Motor neuron (in vitro differentiated cells): ENCODE results near the gene ZNF445. TPM values are rescaled to one million over a fixed set of nuclear protein-coding genes. Genes with fewer than 3 reads are reported as not detected.
"Not testable (repeated sequence)": the region's sequence is repeated elsewhere in the genome, so short reads cannot be mapped to it uniquely, and the experiment has no call there.

Source experiments
- ATAC-seq, 8 experiments: fragments of 200-7000 bp; cut with Tn5 transposase; replicated peaks in 6 of 8; 2 replicates each; pipeline ENCODE4 v1.8.0; 2021; ENCODE audit warnings: mild to moderate bottlenecking in 8 of 8, moderate library complexity in 8 of 8
- H3K27ac ChIP-seq, 2 donors: fragments of 250-450 bp; sonication (Bioruptor Pico); 2 replicates each; pipeline ENCODE4 v1.9.0; 2021; ENCODE audit warnings: antibody characterized with exemption in 2 of 2, mild to moderate bottlenecking in 2 of 2, moderate library complexity in 1 of 2
- H3K4me1 ChIP-seq, 2 donors: fragments of 250-450 bp; sonication (Bioruptor Pico); replicated peaks in 1 of 2; 2 replicates each; pipeline ENCODE4 v1.6.1; 2021; ENCODE audit warnings: antibody characterized with exemption in 2 of 2, mild to moderate bottlenecking in 2 of 2, moderate library complexity in 1 of 2
- H3K4me3 ChIP-seq, 5 donors: fragments of 250-450 bp; sonication (Bioruptor Pico); 2 replicates each; pipeline ENCODE4 v1.9.0; 2021; ENCODE audit warnings: antibody characterized with exemption in 5 of 5, mild to moderate bottlenecking in 5 of 5, moderate library complexity in 4 of 5
- WGBS, 10 experiments: fragments of 450-650 bp; shearing (Covaris generic); methylation state at CpG; one replicate each; pipeline ENCODE4 v1.0.0; 2022; 5-methylcytosine and 5-hydroxymethylcytosine counted together
- in situ Hi-C, 9 experiments: fragments of 400-800 bp; cut with MboI; loops; one replicate each; pipeline ENCODE4 v1.15.0; 2021; ENCODE audit warnings: low sequenced_read_pairs in 9 of 9, low pct_unique_long_range_greater_than_20kb in 2 of 9; ENCODE audit not compliant: unreplicated experiment in 9 of 9
- total RNA-seq, 8 experiments: library from RNA; unstranded; fragments of 300-600 nt; gene quantifications; 2 replicates each; pipeline versions ENCODE4 v1.2.3 to v1.2.4, GENCODE V29; 2022

Gene ZNF445
- total RNA-seq, 8 experiments from 2014 or later, result 3.4 to 19.6 (median 15.7) TPM

GRCh38 chr3:44400771-44401170, 76.7 kb downstream of the ZNF445 start:
- no peak for ATAC-seq
- Histone ChIP-seq H3K4me3 (no peak overlapping the region), H3K4me1 (no peaks in the 10 kb centered on the region), H3K27ac (no peak overlapping the region)
- in situ Hi-C loops, result no loop called here
- WGBS, 10 experiments, result 50 to 100% (median 82%) methylated on average over 1 to 2 of the region's 2 CpGs; no CpG with 5 or more reads in 3 of the 10 experiments

GRCh38 chr3:44398853-44399252, 78.6 kb downstream of the ZNF445 start:
- in situ Hi-C loops, result no loop called here
- Histone ChIP-seq H3K4me3 (no peak overlapping the region), H3K4me1 (no peaks in the 10 kb centered on the region), H3K27ac (no peak overlapping the region)
- 62 to 100% (median 85%) methylated on average over 1 to 4 of the region's 4 CpGs; no CpG with 5 or more reads in 1 of the 10 experiments for WGBS, 10 experiments
- ATAC-seq, result no peak

- H3K4me3 ChIP-seq, H3K27ac ChIP-seq, in situ Hi-C loops, ATAC-seq, H3K4me1 ChIP-seq: not testable (repeated sequence)
- WGBS, 10 experiments, result 64 to 100% (median 95%) methylated on average over 2 to 8 of the region's 8 CpGs; no CpG with 5 or more reads in 1 of the 10 experiments
Measured at GRCh38 chr3:44398271-44398670, 79.2 kb downstream of the ZNF445 start.

GRCh38 chr3:44396200-44397171, 81.0 kb downstream of the ZNF445 start:
- 83 to 100% (median 93%) methylated on average over 1 to 9 of the region's 9 CpGs for WGBS, 10 experiments
- Histone ChIP-seq H3K4me3 (no peak overlapping the region), H3K4me1 (no peaks in the 10 kb centered on the region), H3K27ac (no peak overlapping the region)
- in situ Hi-C loops, result no loop called here
- no peak for ATAC-seq

GRCh38 chr3:44395714-44396113, 81.8 kb downstream of the ZNF445 start:
- no peak overlapping the region for H3K27ac ChIP-seq
- ATAC-seq, result no peak
- in situ Hi-C loops, result no loop called here
- 70 to 100% (median 87%) methylated on average over 1 to 9 of the region's 9 CpGs; no CpG with 5 or more reads in 1 of the 10 experiments for WGBS, 10 experiments
- no peaks in the 10 kb centered on the region for H3K4me1 ChIP-seq
- H3K4me3 ChIP-seq, result no peak overlapping the region

- WGBS, 10 experiments, result 88 to 100% (median 100%) methylated on average over 1 of the region's 1 CpG; no CpG with 5 or more reads in 4 of the 10 experiments
- in situ Hi-C loops, result no loop called here
- no peak overlapping the region for H3K27ac ChIP-seq
- no peak overlapping the region for H3K4me3 ChIP-seq
- ATAC-seq, result no peak
- no peaks in the 10 kb centered on the region for H3K4me1 ChIP-seq
Measured at GRCh38 chr3:44392489-44392888, 85.0 kb downstream of the ZNF445 start.

GRCh38 chr3:44387404-44387803, 90.1 kb downstream of the ZNF445 start:
- no peak overlapping the region for H3K4me3 ChIP-seq
- in situ Hi-C loops, result no loop called here
- WGBS, 10 experiments, result 50 to 100% (median 83%) methylated on average over 1 to 3 of the region's 7 CpGs; no CpG with 5 or more reads in 6 of the 10 experiments
- H3K4me1 ChIP-seq, result no peaks in the 10 kb centered on the region
- no peak overlapping the region for H3K27ac ChIP-seq
- no peak for ATAC-seq

Other genes with a start within 250 kb of the ZNF445 start
- gene TOPAZ1, start 235.8 kb downstream of the ZNF445 start, total RNA-seq, result under 1 TPM in 2 of 8 experiments, not detected in 6; 0.04 to 0.14 TPM
- 10 to 100 TPM; 23.0 to 48.1 (median 30.7) TPM for gene TCAIM, start 138.9 kb downstream of the ZNF445 start, total RNA-seq
- 10 to 100 TPM in 5 of 8 experiments, 1 to 10 TPM in 3; 5.8 to 21.0 (median 13.1) TPM for gene ZKSCAN7, start 77.5 kb upstream of the ZNF445 start, total RNA-seq
- gene ZNF660, start 107.3 kb upstream of the ZNF445 start, total RNA-seq, result 10 to 100 TPM in 1 of 8 experiments, 1 to 10 TPM in 7; 1.9 to 14.0 (median 7.1) TPM
- gene ZNF197, start 147.4 kb upstream of the ZNF445 start, total RNA-seq, result 10 to 100 TPM; 20.1 to 53.0 (median 40.0) TPM
- gene ZNF35, start 171.1 kb upstream of the ZNF445 start, total RNA-seq, result 10 to 100 TPM; 10.3 to 25.3 (median 14.1) TPM
- gene ZNF502, start 235.0 kb upstream of the ZNF445 start, total RNA-seq, result 1 to 10 TPM in 6 of 8 experiments, under 1 TPM in 2; 0.11 to 9.1 (median 3.0) TPM